ENCODE data around the gene TMEM38A.
"Not testable (repeated sequence)": the region's sequence is repeated elsewhere in the genome, so short reads cannot be mapped to it uniquely, and the experiment has no call there.

The TMEM38A gene

GRCh38 chr19:16678498-16678897 is 17.6 kb downstream of the TMEM38A start:
- DNase-seq: no peak

DNA sequence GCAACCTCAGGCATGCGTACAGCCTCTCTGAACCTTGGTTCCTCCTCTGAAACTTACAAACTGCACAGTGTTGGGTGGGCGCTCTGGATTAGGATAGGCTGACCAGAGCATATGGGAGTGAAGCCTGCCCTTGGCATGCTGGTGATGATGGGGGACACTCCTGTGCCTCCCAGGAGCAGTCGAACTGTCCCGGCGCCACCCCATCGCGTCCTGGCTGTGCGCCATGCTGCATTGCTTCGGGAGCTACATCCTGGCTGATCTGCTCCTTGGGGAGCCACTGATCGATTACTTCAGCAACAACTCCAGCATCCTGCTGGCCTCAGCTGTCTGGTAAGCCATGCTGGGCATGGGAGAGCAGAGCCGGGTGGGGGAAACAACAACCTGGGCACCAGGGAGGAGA is 18.9 kb downstream of the TMEM38A start:
- DNase-seq: no peak

- no peak for DNase-seq
Measured at GRCh38 chr19:16682539-16682938, 21.6 kb downstream of the TMEM38A start.

- DNase-seq: no peak
Measured at GRCh38 chr19:16684216-16684615, 23.3 kb downstream of the TMEM38A start.

DNA sequence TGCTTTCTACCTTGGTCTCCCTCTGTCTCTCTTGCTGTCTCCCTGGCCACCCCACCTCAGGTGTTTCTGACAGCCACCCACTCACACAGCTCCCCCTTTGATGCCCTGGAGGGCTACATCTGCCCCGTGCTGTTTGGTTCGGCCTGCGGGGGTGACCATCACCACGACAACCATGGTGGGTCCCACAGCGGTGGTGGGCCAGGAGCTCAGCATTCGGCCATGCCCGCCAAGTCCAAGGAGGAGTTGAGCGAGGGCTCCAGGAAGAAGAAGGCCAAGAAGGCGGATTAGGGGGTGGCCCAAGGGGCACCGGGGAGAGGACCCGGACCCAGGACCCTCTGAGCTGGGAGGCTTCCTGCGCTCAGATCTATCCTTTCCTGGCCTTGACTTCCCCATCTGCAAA is 27.1 kb downstream of the TMEM38A start:
- DNase-seq: no peak

DNA sequence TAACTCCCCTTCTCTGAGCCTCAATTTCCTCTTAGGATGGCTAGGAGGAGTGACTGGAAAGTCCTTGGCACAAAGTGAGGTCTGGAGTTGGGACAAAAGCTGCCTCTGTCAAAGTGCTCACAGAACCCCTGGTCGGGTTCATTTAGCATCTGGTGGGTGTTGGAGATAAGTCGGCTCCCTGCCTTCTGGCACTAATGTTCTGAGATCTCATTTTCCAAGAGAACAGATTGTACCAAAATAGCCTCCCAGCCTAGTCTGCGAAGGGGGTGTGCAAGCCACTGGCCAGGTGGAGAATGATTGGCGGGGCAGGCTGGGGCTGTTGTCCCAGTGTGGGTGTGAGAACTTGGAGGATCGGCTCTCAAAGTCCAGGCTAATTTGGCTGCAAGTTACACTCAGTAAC is 38.0 kb downstream of the TMEM38A start:
- no peak for DNase-seq

DNA sequence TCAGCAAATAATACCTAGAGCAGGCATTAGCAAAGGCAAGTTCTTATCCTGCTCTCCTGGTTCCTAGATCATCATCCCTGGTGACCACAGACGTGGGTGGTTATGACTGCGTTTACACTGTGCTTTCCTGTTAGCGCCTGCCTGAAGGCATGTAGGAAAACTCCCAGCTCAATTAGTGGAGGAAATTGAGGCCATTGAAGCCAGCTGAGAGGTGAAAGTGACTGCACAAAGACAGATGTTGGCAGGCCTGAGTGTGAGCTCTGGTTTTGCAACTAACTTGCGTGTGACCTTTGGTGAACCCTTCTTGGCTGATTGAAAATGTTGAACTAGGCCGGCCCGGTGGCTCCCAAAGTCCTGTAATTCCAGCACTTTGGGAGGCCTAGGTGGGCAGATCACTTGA is 41.2 kb downstream of the TMEM38A start:
- DNase-seq: peak; percentile 43

DNA sequence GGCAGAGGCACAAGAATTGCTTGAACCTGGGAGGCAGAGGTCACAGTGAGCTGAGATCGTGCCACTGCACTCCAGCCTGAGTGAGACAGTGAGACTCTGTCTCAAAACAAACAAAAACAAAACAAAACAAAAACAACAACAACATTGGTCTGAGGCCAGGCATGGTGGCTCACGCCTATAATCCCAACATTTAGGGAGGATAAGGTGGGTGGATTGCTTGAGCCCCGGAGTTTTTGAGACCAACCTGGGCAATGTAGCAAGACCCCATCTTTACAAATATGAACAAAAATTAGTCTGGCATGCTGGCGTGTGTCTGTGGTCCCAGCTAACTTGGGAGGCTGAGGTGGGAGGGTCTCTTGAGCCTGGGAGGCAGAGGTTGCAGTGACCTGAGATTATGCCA is 42.7 kb downstream of the TMEM38A start:
- DNase-seq: no peak

DNA sequence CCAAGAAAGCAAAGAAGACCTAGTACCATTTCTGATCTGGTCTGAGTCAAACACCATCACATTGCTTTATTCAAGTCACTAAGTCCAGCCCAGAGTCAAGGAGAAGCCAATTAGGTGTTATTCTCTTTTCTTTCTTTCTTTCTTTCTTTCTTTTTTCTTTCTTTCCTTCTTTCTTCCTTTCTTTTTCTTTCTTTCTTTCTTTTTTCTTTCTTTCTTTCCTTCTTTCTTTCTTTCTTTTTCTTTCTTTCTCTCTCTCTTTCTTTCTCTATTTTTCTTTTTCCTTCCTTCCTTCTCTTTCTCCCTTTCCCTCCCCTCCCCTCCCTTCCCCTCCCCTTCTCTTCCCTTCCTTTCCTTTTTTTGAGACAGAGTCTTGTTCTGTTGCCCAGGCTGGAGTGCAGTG is 49.9 kb downstream of the TMEM38A start:
- not testable (repeated sequence) for DNase-seq

DNA sequence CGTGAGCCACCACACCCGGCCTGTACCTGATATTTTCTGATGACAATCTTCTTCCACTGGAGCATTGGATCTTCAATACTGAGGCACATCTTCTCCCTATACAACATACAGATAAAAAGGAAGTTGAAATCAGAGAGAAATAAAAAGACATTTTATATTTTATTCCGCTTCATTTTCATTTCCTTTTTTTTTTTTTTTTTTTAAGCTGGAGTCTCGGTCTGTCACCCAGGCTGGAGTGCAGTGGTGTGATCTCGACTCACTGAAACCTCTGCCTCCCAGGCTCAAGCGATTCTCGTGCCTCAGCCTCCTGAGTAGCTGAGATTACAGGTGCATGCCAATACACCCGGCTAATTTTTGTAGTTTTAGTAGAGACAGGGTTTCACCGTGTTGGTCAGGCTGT is 51.4 kb downstream of the TMEM38A start:
- DNase-seq: not testable (repeated sequence)

GRCh38 chr19:16714702-16715287 is 53.9 kb downstream of the TMEM38A start:
- DNase-seq: peak; percentile 80

DNA sequence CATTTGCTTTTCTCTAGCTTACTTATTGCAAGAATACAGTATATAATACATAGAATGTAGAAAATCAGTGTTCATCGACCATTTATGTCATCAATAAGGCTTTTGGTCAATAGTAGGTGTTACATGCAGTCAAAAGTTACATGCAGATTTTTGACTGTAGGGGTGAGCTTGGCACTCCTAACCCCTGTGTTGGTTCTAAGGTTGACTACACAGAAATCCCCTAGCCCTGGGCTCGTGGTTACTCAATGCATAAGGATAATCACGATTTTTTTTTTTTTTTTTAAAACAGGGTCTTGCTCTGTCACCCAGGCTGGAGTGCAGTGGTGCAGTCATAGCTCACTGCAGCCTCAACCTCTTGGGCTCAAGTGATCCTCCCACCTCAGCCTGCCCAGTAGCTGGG is 54.7 kb downstream of the TMEM38A start:
- no peak for DNase-seq

DNA sequence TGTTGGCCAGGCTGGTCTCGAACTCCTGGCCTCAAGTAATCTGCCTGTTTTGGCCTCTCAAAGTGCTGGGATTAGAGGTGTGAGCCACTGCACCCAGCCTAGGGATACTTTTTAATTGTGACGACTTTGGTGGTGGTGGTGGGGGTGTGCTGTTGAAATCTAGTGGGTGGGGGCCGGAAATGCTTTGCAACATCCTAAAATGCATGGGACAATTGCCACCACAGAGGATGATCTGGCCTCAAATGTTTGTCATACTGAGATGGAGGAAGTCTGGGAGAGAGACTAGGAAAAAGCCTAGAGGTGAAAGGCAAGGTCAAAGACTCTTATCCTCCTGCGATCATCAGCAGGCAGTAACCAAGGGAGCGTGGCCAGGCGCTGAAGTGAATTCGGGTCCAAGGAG is 60.1 kb downstream of the TMEM38A start:
- DNase-seq: no peak

GRCh38 chr19:16722591-16722990 is 61.7 kb downstream of the TMEM38A start:
- DNase-seq: no peak

DNA sequence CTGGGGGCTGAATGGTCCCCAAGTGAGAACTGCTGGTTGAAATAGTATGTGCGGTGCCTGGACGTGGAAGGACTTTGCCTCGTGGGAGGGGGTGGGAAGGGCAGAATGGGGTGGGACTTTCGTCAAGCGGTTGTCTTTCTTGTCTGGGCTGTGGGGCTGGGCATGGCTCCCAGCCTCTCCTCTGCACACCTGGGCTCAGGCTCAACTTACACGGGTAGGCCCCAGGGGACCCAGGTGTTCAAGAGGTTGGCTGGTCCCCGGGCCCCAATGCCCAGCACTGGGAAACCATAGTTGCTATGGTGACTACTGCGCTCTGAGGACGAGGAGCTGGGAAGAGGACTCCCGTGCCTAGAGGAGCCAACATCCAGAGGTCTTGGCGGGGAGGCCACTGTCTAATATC is 66.0 kb downstream of the TMEM38A start:
- no peak for DNase-seq

- DNase-seq: not testable (repeated sequence)
Measured at GRCh38 chr19:16735650-16736266, 74.8 kb downstream of the TMEM38A start.

- DNase-seq: no peak
Measured at GRCh38 chr19:16736709-16737108, 75.8 kb downstream of the TMEM38A start.

GRCh38 chr19:16737911-16738310 is 77.0 kb downstream of the TMEM38A start:
- DNase-seq: no peak

DNA sequence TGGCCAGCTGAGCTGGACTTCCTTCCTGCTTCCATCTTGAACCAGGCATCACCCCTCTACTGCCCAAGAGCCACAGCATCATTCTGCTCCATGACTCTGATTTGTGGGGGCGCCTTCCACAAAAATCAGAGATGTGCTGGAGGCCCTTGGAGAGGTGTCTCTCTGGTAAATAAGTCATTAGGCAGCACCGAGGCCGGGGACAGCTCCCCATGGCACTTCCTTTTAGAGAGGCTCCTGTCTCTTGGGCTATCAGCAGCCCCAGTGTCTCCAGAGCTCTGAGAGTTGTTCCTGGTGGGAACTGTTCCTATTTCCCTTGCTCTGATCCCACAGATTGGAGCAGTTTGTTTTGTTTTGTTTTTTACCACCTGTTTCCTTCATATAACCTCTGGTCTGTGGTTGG is 78.6 kb downstream of the TMEM38A start:
- DNase-seq: no peak

Data from eye (tissue), 1 donor.